Transverse colon (tissue), 4 donors: ENCODE results near the gene DLG2. TPM values are rescaled to one million over a fixed set of nuclear protein-coding genes. Genes with fewer than 3 reads are reported as not detected.

ENCODE experiments used
- DNase-seq: peaks from one replicate; pipeline ENCODE4 v3.0.0-alpha.2; 2019
- H3K27ac ChIP-seq, 4 donors: fragments of 200-600 bp; sonication (generic); 2 replicates each; pipeline ENCODE4 v1.5.1; 2016 to 2018; ENCODE audit warnings: inconsistent platforms in 4 of 4
- H3K27me3 ChIP-seq: fragments of 200-600 bp; sonication (generic); 2 replicates; pipeline ENCODE4 v1.5.1; 2017; ENCODE audit warnings: inconsistent platforms
- H3K36me3 ChIP-seq, 4 donors: fragments of 200-600 bp; sonication (generic); 2 replicates each; pipeline ENCODE4 v1.5.1; 2017 to 2019; ENCODE audit warnings: inconsistent platforms in 4 of 4
- H3K4me1 ChIP-seq, 4 donors: fragments of 200-600 bp; sonication (generic); 2 replicates each; pipeline ENCODE4 v1.5.1; 2017 to 2020; ENCODE audit warnings: inconsistent platforms in 4 of 4
- H3K4me3 ChIP-seq, 4 donors: fragments of 200-600 bp; sonication (generic); 1 replicate in 1 of 4; 2 replicates in 3 of 4; pipeline versions ENCODE4 v1.5.1 to v1.6.1; 2017 to 2019; ENCODE audit warnings: inconsistent platforms in 4 of 4
- H3K9me3 ChIP-seq, 2 donors: fragments of 200-600 bp; sonication (generic); 2 replicates each; pipeline ENCODE4 v1.5.1; 2017 to 2019; ENCODE audit warnings: inconsistent platforms in 2 of 2
- CTCF ChIP-seq, 5 experiments: fragments of 200-600 bp in 3 of 5; fragments of 450-650 bp in 2 of 5; sonication (generic) in 3 of 5; IDR thresholded peaks; 1 replicate in 2 of 5; 2 replicates in 3 of 5; pipeline ENCODE4 v1.5.1; 2016 to 2017; ENCODE audit warnings: antibody characterized with exemption in 5 of 5, inconsistent platforms in 3 of 5, mild to moderate bottlenecking in 2 of 5, moderate library complexity in 1 of 5
- EP300 ChIP-seq: sonication (generic); formaldehyde crosslinking; IDR thresholded peaks from one replicate; pipeline ENCODE4 v1.6.1; 2017; ENCODE audit warnings: antibody characterized with exemption, low read depth
- POLR2A ChIP-seq: fragments of 450-650 bp; IDR thresholded peaks from one replicate; pipeline ENCODE4 v1.6.1; 2016; ENCODE audit warnings: antibody characterized with exemption, mild to moderate bottlenecking, moderate library complexity
- POLR2AphosphoS5 ChIP-seq, 3 donors: sonication (generic); formaldehyde crosslinking; IDR thresholded peaks; one replicate each; pipeline ENCODE4 v1.6.1; 2016; ENCODE audit warnings: antibody characterized with exemption in 3 of 3
- WGBS, 2 donors: methylation state at CpG; one replicate each; pipeline ENCODE4 v1.1.5; 2018; ENCODE audit warnings: low coverage in 1 of 2; 5-methylcytosine and 5-hydroxymethylcytosine counted together
- in situ Hi-C, 4 donors: fragments of 200-750 bp; cut with MboI; loops; one replicate each; pipeline versions ENCODE4 v1.15.0 to v1.15.1; 2017; ENCODE audit warnings: low sequenced_read_pairs in 3 of 4, low pct_ligation_motif_present in 1 of 4, low pct_unique_long_range_greater_than_20kb in 1 of 4
- intact Hi-C: fragments of 100-400 bp; cut with DNase I; formaldehyde crosslinking; loops from one replicate; pipeline ENCODE4 v1.15.1; 2023; ENCODE audit warnings: low total_unique reads
- total RNA-seq, 4 donors: library from RNA; depleted of rRNA; stranded (reverse); fragments of >200 nt; gene quantifications; one replicate each; pipeline ENCODE4 v1.1.0, GENCODE V29; 2016

DLG2 gene
- total RNA-seq, 4 donors from 2014 or later, result 1.9 to 28.3 (median 3.7) TPM

DNA sequence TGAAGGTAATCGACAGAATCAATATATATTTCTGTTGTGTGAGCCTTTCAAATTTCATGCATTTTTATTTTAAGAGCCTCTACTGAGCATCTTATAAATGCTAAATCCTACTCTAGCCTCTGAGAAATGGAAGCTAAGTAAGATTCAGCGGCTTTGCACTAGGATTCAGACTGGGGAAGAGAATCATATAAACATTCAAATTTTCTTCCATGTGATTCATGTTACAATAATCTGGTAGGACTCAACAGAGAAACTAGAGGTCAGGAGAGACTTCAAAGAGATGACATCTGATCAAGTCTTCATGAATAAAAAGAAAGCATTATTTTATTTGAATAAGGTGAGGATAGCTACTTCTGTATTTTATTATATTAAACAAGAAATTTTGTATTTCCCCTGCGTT lies 538.9 kb downstream of the DLG2 start:
- no peak for DNase-seq
- 33 to 85% methylated on average over 3 of the region's 3 CpGs for WGBS, 2 donors
- Histone ChIP-seq H3K9me3 (no peaks in the 10 kb centered on the region), H3K4me3 (no peak overlapping the region), H3K27me3 (no peaks in the 10 kb centered on the region), H3K36me3 (no peaks in the 10 kb centered on the region), H3K27ac (no peak overlapping the region), H3K4me1 (no peaks in the 10 kb centered on the region)
- TF ChIP-seq POLR2A (no peak), EP300 (no peak), POLR2AphosphoS5 (IDR thresholded peaks at IDR 0.05) (no peak), CTCF (IDR thresholded peaks at IDR 0.05) (no peak)
- intact Hi-C loops (no loop called here), in situ Hi-C loops (no loop called here)

GRCh38 chr11:85086504-85087284 lies 540.5 kb downstream of the DLG2 start:
- Histone ChIP-seq H3K4me1 (no peaks in the 10 kb centered on the region), H3K4me3 (no peak overlapping the region), H3K36me3 (no peaks in the 10 kb centered on the region), H3K27me3 (no peaks in the 10 kb centered on the region), H3K9me3 (no peaks in the 10 kb centered on the region), H3K27ac (no peak overlapping the region)
- 65 to 97% methylated on average over 3 of the region's 3 CpGs for WGBS, 2 donors
- intact Hi-C loops, result no loop called here
- no peak for TF ChIP-seq CTCF (IDR thresholded peaks at IDR 0.05)
- TF ChIP-seq EP300, result no peak
- no peak for TF ChIP-seq POLR2A
- no peak for TF ChIP-seq POLR2AphosphoS5 (IDR thresholded peaks at IDR 0.05)
- DNase-seq, result no peak
- in situ Hi-C loops, result no loop called here

- no peaks in the 10 kb centered on the region for H3K36me3 ChIP-seq
- intact Hi-C loops (no loop called here), in situ Hi-C loops (no loop called here)
- 14 to 37% methylated on average over 2 to 3 of the region's 3 CpGs for WGBS, 2 donors
- no peak overlapping the region for H3K27ac ChIP-seq
- no peak for TF ChIP-seq CTCF (IDR thresholded peaks at IDR 0.05)
- H3K4me1 ChIP-seq, result no peaks in the 10 kb centered on the region
- no peaks in the 10 kb centered on the region for H3K9me3 ChIP-seq
- no peak for DNase-seq
- H3K4me3 ChIP-seq, result no peak overlapping the region
- H3K27me3 ChIP-seq, result no peaks in the 10 kb centered on the region
These were observed 550.4 kb downstream of the DLG2 start for GRCh38 chr11:85076535-85077330.

- H3K4me3 ChIP-seq, result no peak overlapping the region
- no peak overlapping the region for H3K27ac ChIP-seq
- 82 to 83% methylated on average over 1 of the region's 1 CpG for WGBS, 2 donors
- intact Hi-C loops, result no loop called here
- TF ChIP-seq EP300, result no peak
- no peak for TF ChIP-seq POLR2A
- TF ChIP-seq POLR2AphosphoS5 (IDR thresholded peaks at IDR 0.05), result no peak
- TF ChIP-seq CTCF (IDR thresholded peaks at IDR 0.05), result no peak
- H3K9me3 ChIP-seq, result no peaks in the 10 kb centered on the region
- no peaks in the 10 kb centered on the region for H3K4me1 ChIP-seq
- no peak for DNase-seq
- no peaks in the 10 kb centered on the region for H3K27me3 ChIP-seq
- H3K36me3 ChIP-seq, result no peaks in the 10 kb centered on the region
- in situ Hi-C loops, result no loop called here
These were observed 564.5 kb downstream of the DLG2 start for GRCh38 chr11:85062659-85063058.
